ENCODE data around the gene AKT1.

DNA sequence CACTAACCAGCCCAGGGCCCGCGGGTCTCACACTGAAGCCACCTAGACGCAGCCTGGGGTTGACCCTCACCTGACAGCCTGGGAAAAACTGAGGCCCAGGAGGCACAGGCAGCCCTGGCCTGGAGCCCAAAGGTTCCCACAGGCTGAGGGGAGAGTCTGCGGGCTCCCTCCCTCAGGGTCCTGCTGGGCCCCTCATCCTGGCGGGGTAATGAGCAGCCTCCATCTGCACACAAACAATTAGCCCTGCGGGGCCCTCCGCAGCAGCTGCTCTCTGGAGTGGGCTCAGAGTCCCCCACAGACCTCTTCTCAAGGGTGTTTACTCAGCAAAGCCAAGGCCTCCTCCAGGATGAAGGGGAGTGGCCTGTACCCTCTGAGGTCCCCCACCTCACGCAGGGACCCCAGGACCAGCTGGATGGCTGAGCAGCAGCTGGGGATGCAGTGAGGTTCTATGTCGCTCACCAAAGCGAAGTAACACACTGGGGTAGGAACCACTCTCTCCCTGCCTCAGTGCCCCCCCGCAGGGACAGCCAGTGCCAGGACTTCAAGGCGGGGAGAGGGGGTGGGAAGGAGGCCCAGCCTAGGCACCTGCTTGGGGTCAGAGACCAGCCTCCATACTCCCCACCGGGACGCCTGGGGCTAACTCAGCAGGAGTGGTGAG lies 7.3 kb downstream of the AKT1 start:
- TF ChIP-seq, protein P1, sequence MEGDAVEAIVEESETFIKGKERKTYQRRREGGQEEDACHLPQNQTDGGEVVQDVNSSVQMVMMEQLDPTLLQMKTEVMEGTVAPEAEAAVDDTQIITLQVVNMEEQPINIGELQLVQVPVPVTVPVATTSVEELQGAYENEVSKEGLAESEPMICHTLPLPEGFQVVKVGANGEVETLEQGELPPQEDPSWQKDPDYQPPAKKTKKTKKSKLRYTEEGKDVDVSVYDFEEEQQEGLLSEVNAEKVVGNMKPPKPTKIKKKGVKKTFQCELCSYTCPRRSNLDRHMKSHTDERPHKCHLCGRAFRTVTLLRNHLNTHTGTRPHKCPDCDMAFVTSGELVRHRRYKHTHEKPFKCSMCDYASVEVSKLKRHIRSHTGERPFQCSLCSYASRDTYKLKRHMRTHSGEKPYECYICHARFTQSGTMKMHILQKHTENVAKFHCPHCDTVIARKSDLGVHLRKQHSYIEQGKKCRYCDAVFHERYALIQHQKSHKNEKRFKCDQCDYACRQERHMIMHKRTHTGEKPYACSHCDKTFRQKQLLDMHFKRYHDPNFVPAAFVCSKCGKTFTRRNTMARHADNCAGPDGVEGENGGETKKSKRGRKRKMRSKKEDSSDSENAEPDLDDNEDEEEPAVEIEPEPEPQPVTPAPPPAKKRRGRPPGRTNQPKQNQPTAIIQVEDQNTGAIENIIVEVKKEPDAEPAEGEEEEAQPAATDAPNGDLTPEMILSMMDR (IDR thresholded peaks at IDR 0.05), result no peak
- no peak for TF ChIP-seq POLR2AphosphoS5 (IDR thresholded peaks at IDR 0.05; ENCODE audit: insufficient read depth in 1 of 2, low read depth in 1 of 2)
